NCI-H69 (cell line): Measurements from ENCODE around the gene MBNL2.

Experiments used
- DNase-seq: peaks from one replicate; lab custom pipeline; 2025; lab: John Stamatoyannopoulos, UW

MBNL2 gene

DNA sequence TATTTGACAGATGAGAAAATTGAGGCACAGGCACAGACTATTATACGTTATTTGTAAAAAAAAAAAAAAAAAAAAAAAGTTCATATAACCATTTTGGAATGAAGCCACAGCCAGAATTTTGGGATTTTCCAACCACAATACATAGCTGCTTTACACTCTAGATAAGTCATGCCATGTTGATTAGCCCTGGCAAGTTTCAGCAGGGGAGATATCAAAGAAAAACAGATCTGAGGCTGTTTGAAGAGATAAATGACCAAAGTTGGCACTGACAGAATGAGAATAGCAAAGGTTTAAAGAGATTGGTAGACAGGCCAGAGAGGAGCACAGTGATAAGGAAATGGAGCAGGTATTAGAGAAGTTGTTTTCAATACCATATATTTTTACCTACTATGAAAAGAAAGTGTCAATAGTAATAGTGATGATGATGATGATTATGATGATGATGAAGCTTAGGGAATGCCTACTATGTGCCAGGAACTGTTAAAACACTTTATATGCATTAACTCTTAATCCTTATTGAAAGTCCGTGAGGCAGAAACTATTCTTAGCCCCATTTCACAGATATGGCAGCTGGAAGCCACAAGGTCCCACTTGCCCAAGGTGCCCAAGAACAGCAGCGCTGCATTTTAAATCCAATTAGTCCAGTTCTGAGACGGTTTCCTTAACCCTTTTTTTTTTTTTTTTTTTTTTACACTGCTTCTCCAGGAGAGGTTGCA lies 105.5 kb downstream of the MBNL2 start:
- DNase-seq, result no peak

DNA sequence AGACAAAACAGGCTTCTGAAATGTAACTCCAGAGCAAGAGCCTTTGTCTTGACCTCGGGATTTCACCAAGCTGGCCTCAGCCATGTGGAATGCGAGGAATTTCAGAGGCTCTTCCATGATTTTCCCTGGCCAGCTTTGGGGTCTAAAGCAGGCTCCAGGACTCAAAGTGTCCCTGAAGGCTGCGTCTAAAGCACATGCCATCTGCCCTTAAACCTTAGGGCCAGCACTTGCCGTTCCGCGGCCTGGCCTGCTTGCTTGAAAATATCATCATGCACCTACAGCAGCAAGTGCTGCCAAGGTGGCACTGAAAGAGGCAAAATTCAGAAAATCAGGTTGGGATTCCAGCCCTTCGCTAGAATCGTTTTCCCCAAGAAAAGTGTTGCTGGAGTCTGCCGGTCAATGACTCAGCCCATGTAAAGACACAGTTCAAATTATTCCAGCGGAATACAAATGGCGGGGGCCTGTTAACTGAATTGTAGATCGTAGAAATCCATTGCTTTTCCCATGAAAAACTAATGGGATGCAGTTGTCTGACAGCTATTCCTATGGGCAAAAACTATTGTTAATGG lies 106.2 kb downstream of the MBNL2 start:
- no peak for DNase-seq

DNA sequence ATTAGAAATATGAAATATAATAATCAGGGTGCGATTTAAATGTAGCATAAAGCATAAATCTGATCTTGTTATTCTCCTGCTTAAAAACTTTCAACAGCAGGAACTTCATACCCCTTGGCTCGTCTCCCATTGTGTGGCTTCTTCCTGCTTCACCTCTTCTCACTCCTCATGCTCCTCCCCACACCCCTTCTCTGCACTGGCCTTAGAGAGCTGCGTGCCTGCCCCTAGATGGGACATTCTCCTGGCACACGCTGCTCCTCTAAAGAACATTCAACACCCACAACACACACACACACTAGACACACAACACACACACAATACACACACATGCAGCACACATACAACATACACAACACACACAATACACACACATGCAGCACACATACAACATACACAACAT lies 107.2 kb downstream of the MBNL2 start:
- DNase-seq, result no peak

DNA sequence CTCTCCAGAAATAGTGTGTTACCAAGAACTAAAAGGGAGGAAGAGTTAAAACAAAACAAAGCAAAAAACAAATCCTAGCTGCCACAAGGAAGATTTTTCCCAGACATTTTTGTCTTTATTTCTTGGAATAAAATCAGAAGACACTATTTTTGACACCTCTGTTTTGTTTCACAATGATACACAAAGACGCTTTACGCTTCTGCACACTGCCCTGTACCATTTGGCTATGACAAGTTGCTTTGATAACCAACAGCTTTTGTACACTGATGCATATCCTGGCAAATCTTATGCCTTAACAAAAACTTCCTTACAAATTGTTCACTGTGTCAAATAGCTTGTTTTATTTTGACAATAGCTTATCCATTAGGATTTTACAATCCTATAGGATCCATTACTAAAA lies 108.3 kb downstream of the MBNL2 start:
- no peak for DNase-seq

DNA sequence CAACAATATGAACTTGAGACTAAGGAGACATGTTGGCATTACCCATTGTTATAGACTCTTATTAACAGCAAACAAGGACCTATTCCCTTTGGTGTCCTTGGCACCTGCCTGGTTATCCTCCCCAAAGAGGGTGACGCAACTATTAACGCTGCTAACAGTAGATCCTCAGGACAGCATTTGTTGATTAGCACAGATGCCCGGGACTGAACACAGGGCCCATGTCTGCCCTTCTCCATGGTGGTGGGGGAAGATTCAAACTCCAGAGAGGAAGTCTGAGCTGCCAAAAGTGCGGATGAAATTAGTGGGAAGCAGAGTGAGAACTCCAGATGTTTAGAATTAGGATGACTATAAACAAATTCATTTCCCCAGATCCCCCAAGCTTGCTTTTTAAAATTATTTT lies 110.6 kb downstream of the MBNL2 start:
- DNase-seq, result no peak

DNA sequence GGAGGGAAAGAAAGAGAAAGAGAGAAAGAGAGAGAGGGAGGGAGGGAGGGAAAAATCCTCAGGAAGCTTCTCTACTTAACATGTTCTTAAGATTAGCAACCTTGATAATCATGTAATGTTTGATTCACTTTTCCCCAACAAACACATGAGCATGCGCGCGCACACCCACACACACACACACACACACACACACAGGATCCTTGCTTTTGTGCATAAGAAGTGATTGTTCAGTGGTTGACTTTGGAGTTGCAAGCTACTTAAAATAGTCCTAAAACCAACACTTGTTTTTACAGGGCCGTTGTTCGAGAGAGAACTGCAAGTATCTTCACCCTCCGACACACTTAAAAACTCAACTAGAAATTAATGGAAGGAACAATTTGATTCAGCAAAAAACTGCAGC lies 111.8 kb downstream of the MBNL2 start:
- no peak for DNase-seq

DNA sequence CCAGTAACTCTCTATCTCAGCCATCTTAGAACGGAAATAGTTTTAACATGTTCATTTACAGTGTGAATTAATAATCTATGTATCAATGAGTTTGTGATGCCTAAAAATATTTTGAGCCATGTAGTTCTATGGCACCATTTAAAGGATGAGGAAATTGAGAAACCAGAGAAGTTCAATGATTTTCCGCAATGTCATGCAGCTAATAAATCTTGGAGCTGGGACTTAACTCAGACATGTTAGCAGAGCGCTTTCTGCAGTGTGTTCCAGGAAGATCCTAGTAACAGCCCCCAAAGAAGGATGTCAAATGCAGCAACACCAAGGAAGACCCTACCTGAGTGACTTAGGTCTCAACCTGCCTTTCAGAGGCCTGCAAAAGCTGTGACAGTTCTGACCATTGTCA lies 112.6 kb downstream of the MBNL2 start:
- no peak for DNase-seq

DNA sequence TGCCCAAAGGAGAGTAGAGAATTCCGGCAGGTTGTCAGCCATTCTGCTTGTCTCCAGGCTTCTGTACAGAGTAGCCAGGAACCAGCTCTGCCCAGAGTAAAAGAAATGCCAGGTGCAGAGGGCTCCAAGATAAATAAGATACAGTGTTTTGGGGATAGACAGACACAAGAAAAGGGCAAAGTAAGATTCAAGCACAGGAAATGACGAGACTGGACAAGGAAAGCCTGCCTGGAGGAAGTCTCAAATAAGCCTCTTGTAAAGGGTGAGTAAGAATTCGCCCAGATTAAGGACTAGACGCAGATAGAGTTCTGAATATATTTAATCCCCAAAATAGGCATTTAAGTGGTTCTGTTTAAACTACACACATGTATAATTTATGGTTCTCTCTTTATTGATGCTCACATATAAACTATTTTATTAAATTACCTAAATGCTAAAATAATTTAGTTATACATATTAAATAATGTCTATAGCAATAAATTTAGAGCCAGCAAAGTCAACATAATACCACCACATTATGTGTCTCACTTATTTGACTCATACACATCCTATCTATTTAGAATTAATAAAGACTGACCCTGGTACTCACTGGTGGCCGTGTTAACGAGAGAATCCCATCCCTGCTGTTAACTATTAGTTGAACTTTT lies 113.5 kb downstream of the MBNL2 start:
- DNase-seq, result no peak

DNA sequence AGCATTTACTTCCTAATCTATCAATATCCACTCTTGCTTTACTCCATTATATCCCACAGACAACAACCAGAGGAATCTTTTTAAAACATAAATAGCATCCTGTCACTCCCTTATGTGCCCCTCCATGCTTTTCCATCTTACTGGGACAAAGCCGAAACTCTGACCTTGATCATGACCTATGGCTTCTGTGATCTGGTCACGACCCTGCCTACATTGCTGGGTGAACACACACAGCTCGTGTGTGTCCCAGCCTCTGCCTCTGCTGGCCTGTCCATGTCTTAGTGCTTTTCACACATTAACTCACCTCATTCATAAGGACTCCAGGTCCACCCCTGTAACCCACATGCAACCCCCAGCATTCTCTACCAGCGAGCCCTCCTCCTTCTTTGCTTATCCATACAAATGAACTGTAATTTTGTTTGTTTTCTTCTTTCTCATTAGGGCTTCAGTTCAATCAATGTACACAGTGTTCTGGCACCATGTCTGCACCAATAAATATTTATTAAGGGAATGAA lies 115.9 kb downstream of the MBNL2 start:
- DNase-seq, result no peak

DNA sequence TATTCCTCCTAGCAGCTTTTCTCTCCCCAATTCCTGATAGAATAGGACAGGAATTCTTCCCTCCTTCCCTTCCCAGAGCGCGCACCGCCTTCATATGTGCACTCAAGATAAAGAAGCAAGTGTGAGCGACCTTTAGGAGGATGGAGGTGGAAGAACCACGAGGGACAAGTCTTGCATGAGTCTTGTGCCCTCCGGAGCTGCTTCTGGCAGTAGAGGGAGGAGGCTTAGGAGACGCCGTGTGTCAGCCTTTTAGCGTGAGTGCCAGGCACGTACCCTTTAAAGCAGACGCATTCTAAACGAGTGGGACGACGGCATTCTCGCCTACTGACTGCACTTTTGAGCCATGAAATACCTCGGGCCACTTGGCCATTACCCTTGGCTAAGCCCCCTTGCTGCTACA lies 116.4 kb downstream of the MBNL2 start:
- DNase-seq, result no peak

DNA sequence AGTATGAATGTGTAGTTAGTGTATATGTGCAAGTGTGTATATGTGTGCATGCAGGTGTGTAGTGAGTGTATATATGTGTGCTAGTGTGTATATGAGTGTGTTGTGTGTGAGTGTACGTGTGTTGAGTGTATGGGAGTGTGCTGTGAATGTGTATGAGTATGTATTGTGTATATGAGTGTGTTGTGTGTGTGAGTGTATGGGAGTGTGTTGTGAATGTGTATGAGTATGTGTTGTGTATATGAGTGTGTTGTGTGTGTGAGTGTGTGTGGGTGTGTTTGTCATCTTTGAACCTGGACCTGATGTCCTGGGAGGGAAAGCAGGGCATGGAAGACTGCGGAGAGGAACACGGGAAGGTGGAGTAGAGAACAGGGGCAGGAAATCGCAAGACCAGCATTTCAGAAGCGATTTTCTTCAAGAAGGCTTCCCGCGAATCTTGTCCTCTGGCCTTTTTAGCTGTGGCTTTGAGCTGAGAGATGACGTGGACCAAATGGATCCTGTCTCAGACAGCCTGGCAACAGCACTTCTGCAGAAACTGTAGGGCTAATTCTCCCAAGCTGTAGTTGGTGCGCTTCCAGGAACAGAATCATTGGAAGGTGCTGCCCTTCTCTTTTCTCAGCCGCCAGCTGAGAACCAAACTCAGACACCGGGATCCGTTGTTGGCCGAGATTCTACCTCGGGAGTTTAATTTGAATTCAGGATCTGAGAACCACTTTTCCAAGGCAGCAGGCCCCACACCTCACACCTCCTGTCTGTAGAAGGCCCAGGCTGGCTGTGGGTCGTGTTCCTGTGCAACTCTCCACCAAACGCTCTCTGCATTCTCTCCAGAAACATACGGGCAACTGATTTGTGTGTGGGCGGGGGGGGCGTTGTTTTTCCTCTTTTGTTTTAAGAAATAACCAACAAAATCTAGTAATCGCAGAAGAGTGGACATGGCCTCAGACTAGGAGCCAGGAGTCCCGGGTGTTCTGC lies 117.2 kb downstream of the MBNL2 start:
- DNase-seq, result no peak

DNA sequence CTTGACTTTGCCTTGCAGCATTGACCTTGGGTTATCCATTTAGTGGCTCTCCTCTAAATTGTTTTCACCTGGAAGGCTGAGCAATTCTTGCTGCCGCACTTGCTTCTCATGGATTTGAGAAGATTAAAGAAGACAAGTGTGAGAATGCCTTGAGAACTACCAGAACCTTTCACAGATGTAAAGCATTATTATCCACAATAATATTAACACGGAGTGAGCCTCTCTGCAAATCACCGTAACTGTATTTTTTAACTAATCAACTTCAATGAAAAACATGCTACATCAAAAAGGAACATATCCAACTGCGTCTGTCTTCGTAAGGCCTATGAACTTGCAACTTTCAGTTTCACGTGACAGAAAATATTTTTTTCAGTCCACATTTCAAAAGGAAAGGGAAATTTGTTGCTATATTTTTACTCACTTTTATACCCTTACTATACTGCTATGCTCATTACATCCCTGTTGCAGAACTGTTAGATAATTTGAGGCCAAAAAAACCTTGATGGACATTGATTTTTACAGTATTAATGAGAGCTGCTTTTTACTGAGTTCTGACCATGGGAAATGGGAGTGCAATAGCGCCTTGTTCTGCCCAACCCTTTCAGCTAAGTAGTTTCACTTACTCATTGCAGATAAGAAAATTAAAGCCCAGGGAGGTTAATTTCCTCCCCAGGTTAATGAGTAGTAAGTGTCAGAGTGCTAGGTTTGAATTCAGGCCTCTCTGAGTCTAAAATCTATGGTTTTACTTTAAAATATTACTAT lies 118.0 kb downstream of the MBNL2 start:
- no peak for DNase-seq

DNA sequence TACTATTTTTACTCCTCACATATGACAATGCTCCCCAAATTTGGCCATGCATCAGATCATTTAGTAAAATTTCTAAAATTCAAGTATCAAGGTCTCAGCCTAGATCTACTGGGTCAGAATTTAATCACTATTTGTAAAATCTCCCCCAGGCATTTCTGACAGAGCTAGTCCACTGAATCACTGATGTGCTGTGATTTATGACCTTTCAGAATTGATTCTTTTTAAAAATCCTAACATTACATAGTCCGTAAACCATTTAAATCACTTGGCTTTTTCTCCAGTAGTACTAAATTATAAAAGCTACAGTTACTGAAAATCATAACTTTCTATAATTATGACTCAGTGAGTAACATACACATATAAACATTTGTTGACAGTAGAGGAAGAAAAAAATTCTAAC lies 119.0 kb downstream of the MBNL2 start:
- DNase-seq, result no peak

DNA sequence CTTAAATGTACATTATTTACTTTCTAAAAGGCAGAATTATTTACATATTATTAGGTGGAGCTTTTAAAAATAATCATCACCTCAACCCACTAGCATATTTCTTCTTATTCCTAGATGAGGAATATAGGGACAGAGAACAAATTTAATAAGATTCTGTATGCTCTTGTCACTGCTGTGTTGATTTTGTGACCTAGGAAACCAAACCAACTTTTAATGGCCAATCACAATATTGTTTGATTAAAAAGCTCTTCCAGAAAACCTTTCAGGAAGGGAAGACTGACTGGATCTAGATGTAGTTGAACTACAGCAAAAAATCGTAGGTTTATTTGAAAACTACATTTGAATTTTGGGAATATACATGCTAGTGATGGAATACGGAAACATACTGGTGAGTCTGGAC lies 120.0 kb downstream of the MBNL2 start:
- no peak for DNase-seq

DNA sequence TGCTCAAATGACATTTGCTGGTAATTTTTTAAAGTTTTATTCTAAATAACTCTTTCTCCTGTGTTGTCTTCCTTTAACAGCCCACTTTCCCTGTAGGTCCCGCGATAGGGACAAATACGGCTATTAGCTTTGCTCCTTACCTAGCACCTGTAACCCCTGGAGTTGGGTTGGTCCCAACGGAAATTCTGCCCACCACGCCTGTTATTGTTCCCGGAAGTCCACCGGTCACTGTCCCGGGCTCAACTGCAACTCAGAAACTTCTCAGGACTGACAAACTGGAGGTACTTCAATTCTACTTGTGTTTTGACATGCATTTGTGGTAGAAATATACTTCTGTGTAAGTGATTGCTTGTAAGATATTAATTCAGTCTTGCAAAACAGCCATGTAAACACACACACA lies 120.8 kb downstream of the MBNL2 start:
- DNase-seq, result no peak

DNA sequence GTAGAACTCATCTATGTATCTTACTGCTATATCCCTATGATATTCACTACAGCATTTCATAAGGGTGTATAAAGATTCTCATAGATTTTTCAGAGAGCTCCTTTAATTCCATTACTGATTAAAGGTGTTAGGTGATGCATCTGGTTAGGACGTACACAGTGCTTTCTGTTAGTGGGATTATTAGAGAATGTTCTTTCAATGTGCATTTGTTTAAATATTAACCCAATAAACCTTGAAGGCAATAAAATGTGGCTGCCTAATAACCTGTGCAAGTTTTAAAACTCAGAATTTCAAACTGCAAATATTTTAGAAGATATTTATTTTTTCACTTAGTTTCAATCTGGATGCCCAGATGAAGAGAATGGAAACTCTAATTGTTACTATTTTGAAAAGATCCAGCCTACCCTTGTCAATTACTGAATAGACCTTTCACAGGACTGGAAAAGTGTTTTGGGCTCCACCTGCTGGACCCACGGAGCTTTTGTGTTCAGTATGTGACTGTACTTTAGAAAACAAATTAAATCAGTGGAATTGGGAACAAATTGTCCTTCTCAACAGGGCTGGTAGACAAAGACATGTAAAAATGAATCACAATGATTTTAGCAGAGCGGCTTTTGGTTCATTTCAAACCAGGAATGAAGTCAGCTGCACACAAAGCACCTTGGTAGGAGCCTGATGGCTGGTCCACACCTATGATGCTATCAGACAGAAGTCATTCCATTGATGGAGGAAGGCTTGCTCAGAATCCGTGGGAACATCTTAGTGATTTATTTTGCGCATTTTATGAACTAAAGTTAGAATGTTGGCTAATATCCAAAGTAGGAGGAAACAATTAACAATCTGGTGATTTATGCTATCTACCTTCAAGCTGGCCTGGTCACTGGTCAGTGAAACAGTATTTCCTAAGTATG lies 122.4 kb downstream of the MBNL2 start:
- peak; percentile 74 for DNase-seq

DNA sequence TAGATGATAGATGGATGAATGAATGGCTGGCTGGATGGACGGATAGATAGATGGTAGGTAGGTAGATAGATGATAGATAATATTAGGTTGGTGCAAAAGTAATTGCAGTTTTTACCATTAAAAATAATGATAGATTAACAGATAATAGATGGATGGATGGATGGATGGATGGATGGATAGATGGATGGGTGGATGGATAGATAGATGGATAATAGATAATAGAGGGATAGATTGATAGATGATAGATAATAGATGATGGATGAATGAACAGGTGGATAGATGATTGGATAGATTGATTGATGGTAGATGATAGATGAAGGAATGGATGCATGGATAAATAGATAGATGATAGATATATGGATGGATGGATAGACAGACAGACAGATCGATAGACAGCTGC lies 124.0 kb downstream of the MBNL2 start:
- DNase-seq, result no peak

DNA sequence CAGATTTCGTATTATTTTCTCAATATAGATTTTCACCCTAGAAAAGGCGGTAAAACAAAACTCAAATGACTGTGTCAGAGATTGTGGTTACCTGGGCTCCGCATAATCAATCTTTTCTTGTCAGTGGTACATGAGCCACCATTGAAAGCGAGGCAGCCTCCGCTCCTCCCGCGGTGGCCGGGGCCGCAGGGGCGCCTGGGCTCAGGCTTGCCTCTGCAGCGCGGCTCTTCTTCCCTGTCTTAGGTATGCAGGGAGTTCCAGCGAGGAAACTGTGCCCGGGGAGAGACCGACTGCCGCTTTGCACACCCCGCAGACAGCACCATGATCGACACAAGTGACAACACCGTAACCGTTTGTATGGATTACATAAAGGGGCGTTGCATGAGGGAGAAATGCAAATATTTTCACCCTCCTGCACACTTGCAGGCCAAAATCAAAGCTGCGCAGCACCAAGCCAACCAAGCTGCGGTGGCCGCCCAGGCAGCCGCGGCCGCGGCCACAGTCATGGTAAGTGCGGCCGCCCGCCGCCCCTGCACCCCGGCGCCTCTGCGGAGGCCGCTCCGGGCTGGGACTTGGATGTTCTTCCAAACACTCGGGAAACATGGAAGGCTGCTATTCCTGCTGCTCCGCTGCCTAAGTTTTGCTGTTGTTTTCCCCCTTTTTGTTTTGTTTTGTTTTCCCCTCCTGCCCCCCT lies 124.6 kb downstream of the MBNL2 start:
- DNase-seq, result no peak

DNA sequence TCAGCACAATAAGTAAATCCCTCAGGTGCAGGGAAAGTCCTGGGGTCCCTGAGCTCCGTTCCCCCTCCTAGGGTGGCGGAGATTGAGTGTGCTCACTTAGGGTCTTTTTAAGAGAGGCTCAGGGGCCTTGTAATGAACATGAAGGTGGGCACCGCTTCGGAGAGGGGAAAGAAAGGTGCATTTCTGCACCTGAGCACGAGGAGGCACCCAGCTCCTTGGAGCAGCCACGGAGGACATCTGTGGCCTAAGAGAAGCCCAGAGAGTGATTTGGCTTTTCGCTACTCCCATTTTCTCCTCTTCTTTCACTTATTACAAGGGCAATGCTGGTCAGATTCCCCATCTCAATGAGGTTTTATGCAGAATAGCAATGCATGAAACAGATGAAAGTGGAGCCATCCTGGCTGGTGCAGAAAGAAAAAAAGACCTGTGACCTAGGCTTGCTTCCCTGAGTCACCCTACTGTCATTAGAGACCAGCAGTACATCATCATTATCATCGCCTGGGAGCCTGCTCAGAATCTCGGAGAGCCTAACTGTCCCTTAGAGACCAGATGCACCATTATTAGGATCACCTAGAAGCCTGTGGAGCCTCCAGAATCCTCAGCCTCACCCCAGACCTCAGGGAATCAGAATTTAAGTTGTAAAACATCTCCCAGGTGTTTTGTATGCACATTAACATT lies 125.3 kb downstream of the MBNL2 start:
- no peak for DNase-seq
